Activated naive CD4-positive, alpha-beta T cell (primary cell): ENCODE results near the gene KASH5.
"Not testable (repeated sequence)": the region's sequence is repeated elsewhere in the genome, so short reads cannot be mapped to it uniquely, and the experiment has no call there.

Experiments used
- DNase-seq, 4 experiments: peaks; one replicate each; lab custom pipeline; 2025; lab: John Stamatoyannopoulos, UW

KASH5 gene

DNA sequence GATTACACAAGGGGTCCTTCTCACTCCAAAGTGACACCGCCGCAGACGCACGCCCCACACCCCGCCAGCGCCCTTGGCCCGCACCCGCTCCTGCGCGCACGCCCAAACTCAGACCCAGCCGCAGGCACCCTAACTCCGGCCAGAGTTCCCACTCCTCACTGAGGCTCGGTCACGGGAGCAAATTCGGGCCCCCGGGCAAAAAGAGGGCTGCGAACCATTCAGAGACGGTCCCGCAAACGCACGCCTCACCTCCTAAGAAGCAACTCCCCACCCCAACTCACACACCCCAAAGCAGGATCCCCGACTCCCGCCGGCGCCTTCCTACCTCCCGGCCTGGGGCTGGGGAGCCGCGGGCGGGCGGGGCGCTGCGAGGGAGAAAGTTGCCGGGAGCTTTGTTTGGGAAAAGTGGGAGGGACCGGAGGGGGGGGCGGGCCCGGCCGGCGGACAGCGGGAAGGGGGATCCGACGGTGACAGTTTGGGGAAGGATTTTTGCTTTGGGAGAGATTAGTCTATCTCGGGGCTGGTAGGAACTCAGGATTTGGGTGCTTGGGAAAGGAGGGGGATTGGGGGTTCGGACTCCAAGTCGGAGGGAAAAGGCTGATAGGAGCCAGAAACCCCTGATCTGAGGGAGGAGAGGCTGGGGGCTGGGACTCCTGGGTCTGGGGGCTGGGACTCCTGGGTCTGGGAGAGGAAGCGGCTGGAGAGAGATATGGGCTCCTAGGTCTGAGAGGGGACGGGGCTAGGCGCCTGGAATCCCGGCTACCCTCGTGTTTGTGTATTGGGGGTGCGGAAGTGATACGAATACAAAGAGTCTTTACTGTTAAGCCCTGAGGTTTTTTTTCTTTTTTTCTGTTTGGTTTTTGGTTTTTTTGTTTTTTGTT is 25.8 kb upstream of the KASH5 start, which contains the start of gene TEAD2:
TEAD2 (minus strand) TSS at position 369 of the 881 bp plus-strand sequence. CDS start 2,341 bp downstream, outside the sequence.
- DNase-seq, result no peak

GRCh38 chr19:49362929-49363267 is 25.2 kb upstream of the KASH5 start:
- no peak for DNase-seq

GRCh38 chr19:49363268-49364082 is 24.6 kb upstream of the KASH5 start, which contains the start of gene DKKL1:
Gene DKKL1 (plus strand): TSS chr19:49363877. CDS start chr19:49363999, 122 bp downstream.
- DNase-seq, result peak; percentile 25 to 54 (median 44)

DNA sequence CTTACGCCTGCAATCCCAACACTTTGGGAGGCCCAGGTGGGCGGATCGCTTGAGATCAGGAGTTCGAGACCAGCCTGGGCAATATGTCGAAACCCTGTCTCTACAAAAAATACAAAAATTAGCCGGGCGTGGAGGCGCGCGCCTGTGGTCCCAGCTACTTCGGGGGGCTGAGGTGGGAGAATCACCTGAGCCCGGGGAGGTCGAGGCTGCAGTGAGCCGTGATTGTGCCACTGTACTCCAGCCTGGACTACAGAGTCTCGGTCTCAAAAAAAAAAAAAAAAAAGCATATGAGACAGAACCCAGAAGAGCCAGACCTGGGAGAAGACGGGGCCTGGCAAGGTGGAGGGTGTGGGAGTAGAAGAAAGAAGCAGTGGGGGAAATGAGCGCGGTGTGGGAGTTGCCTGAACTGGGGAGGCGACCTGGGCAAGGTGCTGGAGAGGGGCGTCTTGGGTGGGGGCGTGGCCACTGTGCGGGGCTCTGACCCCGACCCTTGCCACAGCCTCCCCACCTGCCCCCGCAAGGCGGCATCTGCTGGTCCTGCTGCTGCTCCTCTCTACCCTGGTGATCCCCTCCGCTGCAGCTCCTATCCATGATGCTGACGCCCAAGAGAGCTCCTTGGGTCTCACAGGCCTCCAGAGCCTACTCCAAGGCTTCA is 23.8 kb upstream of the KASH5 start:
- no peak for DNase-seq

GRCh38 chr19:49366110-49366509 is 21.9 kb upstream of the KASH5 start:
- DNase-seq, result no peak

GRCh38 chr19:49368711-49369358 is 19.2 kb upstream of the KASH5 start:
- DNase-seq, result no peak

DNA sequence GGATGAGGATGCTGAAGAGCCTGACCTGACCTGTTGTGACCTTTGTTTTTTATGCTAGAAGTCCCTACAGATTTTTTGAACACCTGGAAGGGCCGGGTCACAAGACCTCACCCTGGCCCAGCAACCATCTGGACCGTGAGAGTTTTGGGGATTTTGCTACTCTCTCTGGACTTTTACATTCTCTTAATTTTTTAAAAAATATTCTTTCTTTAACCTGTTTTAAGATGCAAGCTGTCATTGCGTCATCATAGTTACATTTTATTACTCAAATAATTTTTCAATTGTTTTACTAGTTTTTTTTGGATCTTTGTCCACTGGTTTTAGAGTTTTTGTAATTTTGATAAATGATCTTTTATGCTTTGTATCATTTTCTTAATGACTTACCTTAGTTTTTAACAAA is 16.9 kb upstream of the KASH5 start:
- DNase-seq, result no peak

DNA sequence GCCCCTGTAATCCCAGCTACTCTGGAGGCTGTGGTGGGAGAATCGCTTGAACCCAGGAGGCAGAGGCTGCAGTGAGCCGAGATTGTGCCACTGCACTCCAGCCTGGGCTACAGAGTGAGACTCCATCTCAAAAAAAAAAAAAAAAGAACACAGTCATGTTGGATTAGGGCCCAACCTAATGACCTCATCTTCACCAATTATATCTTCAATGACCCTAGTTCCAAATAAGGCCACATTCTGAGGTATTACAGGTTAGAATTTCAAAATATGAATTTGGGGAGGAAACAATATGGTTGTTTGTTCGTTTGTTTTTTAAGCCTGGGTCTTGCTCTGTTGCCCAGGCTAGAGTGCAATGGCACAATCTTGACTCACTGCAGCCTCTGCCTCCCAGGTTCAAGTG is 14.9 kb upstream of the KASH5 start:
- DNase-seq, result not testable (repeated sequence)

DNA sequence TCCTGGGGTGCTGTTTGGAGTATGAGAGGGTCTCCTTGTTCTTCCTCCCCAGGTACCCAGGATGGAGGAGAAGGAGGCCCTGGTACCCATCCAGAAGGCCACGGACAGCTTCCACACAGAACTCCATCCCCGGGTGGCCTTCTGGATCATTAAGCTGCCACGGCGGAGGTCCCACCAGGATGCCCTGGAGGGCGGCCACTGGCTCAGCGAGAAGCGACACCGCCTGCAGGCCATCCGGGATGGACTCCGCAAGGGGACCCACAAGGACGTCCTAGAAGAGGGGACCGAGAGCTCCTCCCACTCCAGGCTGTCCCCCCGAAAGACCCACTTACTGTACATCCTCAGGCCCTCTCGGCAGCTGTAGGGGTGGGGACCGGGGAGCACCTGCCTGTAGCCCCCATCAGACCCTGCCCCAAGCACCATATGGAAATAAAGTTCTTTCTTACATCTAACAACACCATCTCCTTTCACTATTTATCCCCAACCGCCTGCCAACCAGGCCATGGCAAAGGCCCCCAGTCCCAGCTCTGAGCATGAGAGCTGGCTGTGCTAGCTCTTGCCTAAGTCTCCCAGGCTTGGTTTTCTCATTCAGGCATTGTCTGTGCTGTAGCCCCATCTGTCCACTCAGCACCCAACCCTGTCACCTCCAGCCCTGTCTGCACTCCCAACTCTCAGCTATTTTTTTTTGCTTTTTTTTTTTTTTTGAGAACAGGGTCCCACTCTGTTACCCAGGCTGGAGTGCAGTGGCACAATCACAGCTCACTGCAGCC is 13.2 kb upstream of the KASH5 start:
- DNase-seq, result no peak

DNA sequence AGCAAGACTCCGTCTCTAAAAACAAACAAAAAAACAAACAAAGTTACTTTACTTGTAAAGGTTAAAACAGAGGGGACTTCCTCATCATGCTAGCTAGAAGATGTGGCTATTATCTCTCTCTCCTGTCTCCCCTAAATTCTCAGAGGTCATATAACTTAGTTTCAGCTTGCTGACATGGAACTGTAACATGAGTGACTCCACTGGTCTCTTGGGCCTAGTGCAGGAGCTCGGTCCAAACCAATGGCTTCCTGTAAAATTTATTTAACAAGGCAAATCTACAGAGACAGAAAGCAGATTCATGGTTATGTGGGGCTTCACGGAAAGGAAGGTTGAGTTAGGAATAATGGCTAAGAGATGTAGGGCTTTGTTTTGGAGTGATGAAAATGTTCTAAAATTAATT is 9.5 kb upstream of the KASH5 start:
- no peak for DNase-seq

GRCh38 chr19:49380391-49380790 is 7.7 kb upstream of the KASH5 start:
- no peak for DNase-seq

- DNase-seq, result no peak
Measured at GRCh38 chr19:49382639-49383038, 5.4 kb upstream of the KASH5 start.

DNA sequence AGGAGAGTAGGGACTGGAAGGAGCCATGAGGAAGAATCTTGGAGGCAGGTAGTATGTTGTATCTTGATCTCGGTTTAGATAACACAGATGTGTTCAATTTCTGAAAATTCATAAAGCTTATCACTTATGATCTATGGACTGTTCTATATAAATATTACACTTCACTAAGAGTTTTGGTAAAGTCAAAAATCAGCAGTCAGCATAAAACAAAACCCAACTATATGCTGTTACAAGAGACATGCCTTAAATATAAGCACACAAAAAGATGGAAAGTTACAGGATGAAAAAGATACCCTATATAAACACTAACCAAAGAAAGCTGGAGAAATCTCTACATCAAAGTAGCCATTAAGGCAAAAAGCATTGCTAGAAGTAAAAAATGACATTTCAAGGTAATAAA is 4.5 kb upstream of the KASH5 start:
- no peak for DNase-seq

- no peak for DNase-seq
Measured at GRCh38 chr19:49389406-49389805, 1.4 kb downstream of the KASH5 start.

- DNase-seq, result no peak
Measured at GRCh38 chr19:49390131-49390928, 2.3 kb downstream of the KASH5 start.

GRCh38 chr19:49390929-49391359 is 2.9 kb downstream of the KASH5 start:
- DNase-seq, result no peak

DNA sequence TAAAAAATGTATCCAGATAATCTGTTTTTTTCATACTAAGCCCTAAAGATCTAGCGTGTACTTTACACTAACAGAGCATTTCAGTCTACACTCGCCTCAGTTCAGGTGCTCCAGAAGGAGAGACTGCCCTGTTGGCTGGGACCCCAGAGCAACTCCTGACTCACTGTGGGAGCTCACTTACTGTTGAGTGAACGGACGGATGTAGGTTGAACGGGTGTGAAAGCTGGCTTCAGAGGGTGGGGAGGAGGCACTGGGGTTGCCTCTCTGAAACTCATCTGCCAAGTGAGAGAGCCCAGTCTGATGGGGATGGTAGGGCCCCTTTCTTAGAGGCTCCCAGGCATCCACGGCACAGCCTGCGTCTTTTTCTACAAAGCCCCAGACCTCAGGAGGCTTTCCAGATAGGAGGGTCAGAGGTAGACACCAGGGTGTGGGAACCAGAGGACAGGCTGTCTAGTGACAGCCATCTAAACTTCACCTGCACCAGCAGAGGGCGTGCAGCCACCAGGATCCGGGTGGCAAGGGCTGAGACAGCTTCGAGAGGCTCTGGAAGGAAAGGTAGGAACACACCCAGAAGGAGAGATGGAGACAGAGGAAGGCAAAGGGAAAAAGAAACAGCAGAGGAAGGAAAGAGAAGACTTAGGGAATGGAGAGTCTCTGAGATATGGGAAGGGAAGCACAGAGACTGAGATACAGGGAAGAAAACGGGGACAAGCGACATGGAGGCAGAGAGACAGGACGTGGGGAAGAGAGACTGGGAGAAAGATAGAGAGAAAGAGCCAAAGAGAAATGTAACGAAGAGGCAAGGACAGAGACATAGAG is 3.7 kb downstream of the KASH5 start:
- peak; percentile 34 to 73 (median 51) for DNase-seq

- no peak for DNase-seq
Measured at GRCh38 chr19:49393881-49394280, 5.8 kb downstream of the KASH5 start.
